MM.1S (cell line): ENCODE results near the gene TOLLIP.

Experiments used
- CTCF ChIP-seq: fragments of 300-600 bp; sonication (generic); IDR thresholded peaks from 2 replicates; pipeline ENCODE4 v1.5.1; 2016; ENCODE audit warnings: antibody characterized with exemption, low read length, mixed read lengths
- EZH2 ChIP-seq: fragments of 300-600 bp; sonication (generic); optimal IDR thresholded peaks from 2 replicates; pipeline ENCODE3; 2017; ENCODE audit warnings: low read depth, mild to moderate bottlenecking, antibody characterized with exemption, low read length, mixed read lengths
- EZH2phosphoT487 ChIP-seq: fragments of 300-600 bp; sonication (generic); IDR thresholded peaks from 2 replicates; pipeline ENCODE4 v1.6.1; 2018; ENCODE audit warnings: antibody characterized with exemption, low read length

GRCh38 chr11:1260023-1260501 lies 49.4 kb downstream of the TOLLIP start:
- no peak for TF ChIP-seq CTCF
- TF ChIP-seq EZH2: no peak
- no peak for TF ChIP-seq EZH2phosphoT487
